HL-60 (cell line): Measurements from ENCODE around the gene ETAA1.

Experiments used
- DNase-seq, 2 experiments: peaks; one replicate each; pipeline ENCODE4 v3.0.0-alpha.2; 2010 to 2020; ENCODE audit warnings: low read depth in 1 of 2, low spot score in 1 of 2
- H3K27ac ChIP-seq: fragments of 250-450 bp; sonication (Bioruptor Pico); replicated peaks from 2 replicates; pipeline ENCODE4 v1.5.1; 2020; ENCODE audit warnings: mild to moderate bottlenecking, moderate library complexity
- H3K27me3 ChIP-seq: fragments of 250-450 bp; sonication (Bioruptor Pico); 2 replicates; pipeline ENCODE4 v1.5.1; 2021; ENCODE audit warnings: mild to moderate bottlenecking, moderate library complexity; ENCODE audit not compliant: insufficient read depth, poor library complexity, severe bottlenecking
- H3K4me3 ChIP-seq: replicated peaks from 2 replicates; pipeline ENCODE4 v1.5.1; 2011; ENCODE audit warnings: mild to moderate bottlenecking, control low read depth, low read length; ENCODE audit not compliant: insufficient read depth
- CTCF ChIP-seq: IDR thresholded peaks from one replicate; pipeline ENCODE4 v1.5.1; 2011; ENCODE audit warnings: low read length, control low read depth, inconsistent platforms; ENCODE audit not compliant: insufficient read depth
- GABPA ChIP-seq: IDR thresholded peaks from 2 replicates; pipeline ENCODE4 v1.6.1; 2012; ENCODE audit warnings: low read depth
- POLR2AphosphoS5 ChIP-seq: IDR thresholded peaks from 2 replicates; pipeline ENCODE4 v1.6.1; 2012; ENCODE audit warnings: low read depth
- REST ChIP-seq: IDR thresholded peaks from 2 replicates; pipeline ENCODE4 v1.6.1; 2012; ENCODE audit warnings: low read depth; ENCODE audit not compliant: insufficient replicate concordance
- SPI1 ChIP-seq: IDR thresholded peaks from 2 replicates; pipeline ENCODE4 v1.6.1; 2012; ENCODE audit warnings: low read depth, mild to moderate bottlenecking, borderline replicate concordance

ETAA1 gene

GRCh38 chr2:67459761-67460160, 62.6 kb downstream of the ETAA1 start:
- H3K27me3 ChIP-seq, result no peaks in the 10 kb centered on the region
- H3K4me3 ChIP-seq, result no peak overlapping the region
- no peak for TF ChIP-seq GABPA
- TF ChIP-seq CTCF, result no peak
- no peak for TF ChIP-seq REST
- no peak for TF ChIP-seq SPI1
- TF ChIP-seq POLR2AphosphoS5, result no peak
- no peak for DNase-seq
- H3K27ac ChIP-seq, result no peak overlapping the region
